ENCODE results near the gene SUSD2. TPM values are rescaled to one million over a fixed set of nuclear protein-coding genes. Genes with fewer than 3 reads are reported as not detected.
A peak's percentile ranks its signal among the peaks of the same experiment; 100 is the strongest.

Gene SUSD2
- total RNA-seq, 4 donors from 2014 or later = 3.3 to 10.0 (median 4.2) TPM

DNA sequence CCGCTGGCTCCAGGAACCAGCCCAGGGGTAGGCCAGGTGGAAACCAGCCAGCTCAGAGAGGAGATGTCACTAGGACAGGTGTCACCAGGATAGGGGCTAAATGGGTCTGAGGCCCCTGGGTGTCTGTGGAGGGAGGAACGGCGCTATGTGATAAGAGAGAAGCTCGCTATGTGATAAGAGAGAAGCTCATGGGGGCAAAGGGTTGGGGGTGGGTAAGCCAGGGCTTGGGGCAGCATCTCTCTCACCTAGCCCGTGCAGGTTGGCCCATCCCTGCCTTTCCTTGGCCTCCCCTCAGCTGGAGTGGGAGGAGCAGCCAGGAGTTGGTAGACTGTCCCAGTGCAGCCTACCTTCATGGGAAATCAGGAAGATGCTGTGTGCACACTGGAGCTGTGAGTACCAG, 26.5 kb upstream of the SUSD2 start:
- Histone ChIP-seq H3K27ac (replicated peaks in 1 of 4) (peak overlapping the region; percentile 84 to 97 (median 92)), H3K27me3 (no peaks in the 10 kb centered on the region), H3K4me3 (peak overlapping the region in 1 of 4 donors; percentile 95), H3K4me1 (peaks cover 47 to 85% (median 69%) of the 10 kb centered on the region in 4 donors), H3K36me3 (peaks cover 0 to 3% (median 0%) of the 10 kb centered on the region in 4 donors), H3K9me3 (no peaks in the 10 kb centered on the region)
- 93% methylated on average over 5 of the region's 5 CpGs for WGBS
- intact Hi-C loops (cut with DNase I) = no loop called here
- no peak for DNase-seq (ENCODE audit: extremely low spot score)
- no peak for TF ChIP-seq CTCF (IDR thresholded peaks at IDR 0.05)
- TF ChIP-seq EP300 (IDR thresholded peaks at IDR 0.05) = no peak
- no peak for TF ChIP-seq POLR2A (IDR thresholded peaks at IDR 0.05; ENCODE audit: low read depth)
- TF ChIP-seq POLR2AphosphoS5 (IDR thresholded peaks at IDR 0.05) = no peak

GRCh38 chr22:24155627-24156140, 25.6 kb upstream of the SUSD2 start:
- Histone ChIP-seq H3K27ac (replicated peaks in 1 of 4) (peak overlapping the region; percentile 84 to 97 (median 92)), H3K4me3 (peak overlapping the region; percentile 74 to 97 (median 94)), H3K4me1 (peaks cover 46 to 85% (median 71%) of the 10 kb centered on the region in 4 donors), H3K27me3 (no peaks in the 10 kb centered on the region), H3K9me3 (no peaks in the 10 kb centered on the region), H3K36me3 (peaks cover 0 to 5% (median 2%) of the 10 kb centered on the region in 4 donors)
- TF ChIP-seq CTCF (IDR thresholded peaks at IDR 0.05) = peak; percentile 15 to 54 (median 44)
- TF ChIP-seq POLR2AphosphoS5 (IDR thresholded peaks at IDR 0.05) = peak; percentile 41 to 69
- no peak for TF ChIP-seq POLR2A (IDR thresholded peaks at IDR 0.05; ENCODE audit: low read depth)
- TF ChIP-seq EP300 (IDR thresholded peaks at IDR 0.05) = no peak
- DNase-seq (ENCODE audit: extremely low spot score) = peak; percentile 94
- 0% methylated on average over 6 of the region's 41 CpGs for WGBS
- intact Hi-C loops (cut with DNase I) = no loop called here

GRCh38 chr22:24156141-24156912, 25.0 kb upstream of the SUSD2 start:
- H3K9me3 ChIP-seq = no peaks in the 10 kb centered on the region
- H3K4me1 ChIP-seq = peaks cover 51 to 90% (median 76%) of the 10 kb centered on the region in 4 donors
- peak overlapping the region; percentile 74 to 97 (median 94) for H3K4me3 ChIP-seq
- H3K27me3 ChIP-seq = no peaks in the 10 kb centered on the region
- TF ChIP-seq POLR2A (IDR thresholded peaks at IDR 0.05; ENCODE audit: low read depth) = no peak
- intact Hi-C loops (cut with DNase I) = no loop called here
- DNase-seq (ENCODE audit: extremely low spot score) = no peak
- H3K27ac ChIP-seq (replicated peaks in 1 of 4) = peak overlapping the region; percentile 84 to 97 (median 92)
- H3K36me3 ChIP-seq = peaks cover 0 to 11% (median 2%) of the 10 kb centered on the region in 4 donors
- 0% methylated on average over 11 of the region's 77 CpGs for WGBS

- H3K27ac ChIP-seq (replicated peaks in 1 of 4) = peak overlapping the region; percentile 84 to 97 (median 92)
- H3K9me3 ChIP-seq = no peaks in the 10 kb centered on the region
- peaks cover 0 to 15% (median 6%) of the 10 kb centered on the region in 4 donors for H3K36me3 ChIP-seq
- H3K4me1 ChIP-seq = peaks cover 60 to 90% (median 82%) of the 10 kb centered on the region in 4 donors
- H3K4me3 ChIP-seq = peak overlapping the region; percentile 74 to 97 (median 94)
- 20% methylated on average over 11 of the region's 23 CpGs for WGBS
- peak; percentile 96 for DNase-seq (ENCODE audit: extremely low spot score)
- H3K27me3 ChIP-seq = no peaks in the 10 kb centered on the region
- intact Hi-C loops (cut with DNase I) = no loop called here
- TF ChIP-seq EP300 (IDR thresholded peaks at IDR 0.05) = no peak
- TF ChIP-seq POLR2A (IDR thresholded peaks at IDR 0.05; ENCODE audit: low read depth) = no peak
- TF ChIP-seq POLR2AphosphoS5 (IDR thresholded peaks at IDR 0.05) = peak in 1 of 2 donors; percentile 43
- peak; percentile 76 to 89 (median 78) for TF ChIP-seq CTCF (IDR thresholded peaks at IDR 0.05)
Observed at GRCh38 chr22:24156913-24157821, 24.1 kb upstream of the SUSD2 start.
